ENCODE measurements around the gene ERC2.

ERC2 gene

GRCh38 chr3:56368846-56369245 is 99.4 kb downstream of the ERC2 start:
- DNase-seq (ENCODE audit: low read depth in 2 of 2): no peak

- DNase-seq (ENCODE audit: low read depth in 2 of 2): no peak
Observed at GRCh38 chr3:56366641-56367162, 101.6 kb downstream of the ERC2 start.

- no peak for DNase-seq (ENCODE audit: low read depth in 2 of 2)
Observed at GRCh38 chr3:56365905-56366640, 102.2 kb downstream of the ERC2 start.

GRCh38 chr3:56364665-56365064 is 103.6 kb downstream of the ERC2 start:
- DNase-seq (ENCODE audit: low read depth in 2 of 2): no peak

- DNase-seq (ENCODE audit: low read depth in 2 of 2): no peak
Observed at GRCh38 chr3:56363720-56364119, 104.5 kb downstream of the ERC2 start.

- no peak for DNase-seq (ENCODE audit: low read depth in 2 of 2)
Observed at GRCh38 chr3:56361731-56362130, 106.5 kb downstream of the ERC2 start.

- DNase-seq (ENCODE audit: low read depth in 2 of 2): no peak
Observed at GRCh38 chr3:56357266-56357665, 111.0 kb downstream of the ERC2 start.

GRCh38 chr3:56356808-56357207 is 111.5 kb downstream of the ERC2 start:
- DNase-seq (ENCODE audit: low read depth in 2 of 2): no peak

- no peak for DNase-seq (ENCODE audit: low read depth in 2 of 2)
Observed at GRCh38 chr3:56355570-56356185, 112.6 kb downstream of the ERC2 start.

- DNase-seq (ENCODE audit: low read depth in 2 of 2): no peak
Observed at GRCh38 chr3:56351537-56351936, 116.7 kb downstream of the ERC2 start.

- DNase-seq (ENCODE audit: low read depth in 2 of 2): peak; percentile 7 to 9
Observed at GRCh38 chr3:56347219-56347871, 120.9 kb downstream of the ERC2 start.

GRCh38 chr3:56342475-56342874 is 125.8 kb downstream of the ERC2 start:
- DNase-seq (ENCODE audit: low read depth in 2 of 2): no peak

- DNase-seq (ENCODE audit: low read depth in 2 of 2): no peak
Observed at GRCh38 chr3:56339671-56340070, 128.6 kb downstream of the ERC2 start.

- DNase-seq (ENCODE audit: low read depth in 2 of 2): no peak
Observed at GRCh38 chr3:56339244-56339643, 129.0 kb downstream of the ERC2 start.

- DNase-seq (ENCODE audit: low read depth in 2 of 2): no peak
Observed at GRCh38 chr3:56336023-56336422, 132.2 kb downstream of the ERC2 start.

- no peak for DNase-seq (ENCODE audit: low read depth in 2 of 2)
Observed at GRCh38 chr3:56324473-56324872, 143.8 kb downstream of the ERC2 start.

- DNase-seq (ENCODE audit: low read depth in 2 of 2): no peak
Observed at GRCh38 chr3:56323986-56324420, 144.3 kb downstream of the ERC2 start.

GRCh38 chr3:56322862-56323261 is 145.4 kb downstream of the ERC2 start:
- DNase-seq (ENCODE audit: low read depth in 2 of 2): no peak

GRCh38 chr3:56321892-56322291 is 146.4 kb downstream of the ERC2 start:
- no peak for DNase-seq (ENCODE audit: low read depth in 2 of 2)

GRCh38 chr3:56321383-56321782 is 146.9 kb downstream of the ERC2 start:
- no peak for DNase-seq (ENCODE audit: low read depth in 2 of 2)

- DNase-seq (ENCODE audit: low read depth in 2 of 2): no peak
Observed at GRCh38 chr3:56320883-56321282, 147.4 kb downstream of the ERC2 start.

- no peak for DNase-seq (ENCODE audit: low read depth in 2 of 2)
Observed at GRCh38 chr3:56318891-56319290, 149.4 kb downstream of the ERC2 start.

GRCh38 chr3:56316944-56317343 is 151.3 kb downstream of the ERC2 start:
- DNase-seq (ENCODE audit: low read depth in 2 of 2): no peak

Measured in stimulated activated CD8-positive, alpha-beta memory T cell treated with anti-CD3 and anti-CD28 coated beads, Interleukin-15, amount 100 ng/mL, for 48 hours (primary cell).